Measurements from ENCODE around the gene C10orf143.

C10orf143 gene

DNA sequence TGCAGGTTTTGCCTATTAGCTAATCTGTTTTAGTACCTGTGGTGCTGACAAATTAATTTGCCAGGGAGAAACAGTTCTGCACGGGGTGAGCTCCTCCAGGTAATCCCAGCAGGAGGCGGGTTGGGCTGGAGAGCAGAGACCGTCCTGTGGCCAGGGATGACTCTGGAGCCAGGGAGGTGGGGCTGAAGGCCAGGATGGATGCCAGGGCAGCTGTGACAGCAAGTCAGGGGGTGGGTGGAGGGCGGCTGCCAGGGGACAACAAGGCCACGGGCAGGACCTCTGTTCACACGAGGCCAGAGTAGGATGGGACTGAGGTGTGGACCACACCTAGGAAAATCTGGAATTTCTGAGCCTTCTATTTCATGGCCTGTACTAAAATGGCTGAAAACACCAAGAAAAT lies 48.9 kb downstream of the C10orf143 start:
- TF ChIP-seq, protein P1, sequence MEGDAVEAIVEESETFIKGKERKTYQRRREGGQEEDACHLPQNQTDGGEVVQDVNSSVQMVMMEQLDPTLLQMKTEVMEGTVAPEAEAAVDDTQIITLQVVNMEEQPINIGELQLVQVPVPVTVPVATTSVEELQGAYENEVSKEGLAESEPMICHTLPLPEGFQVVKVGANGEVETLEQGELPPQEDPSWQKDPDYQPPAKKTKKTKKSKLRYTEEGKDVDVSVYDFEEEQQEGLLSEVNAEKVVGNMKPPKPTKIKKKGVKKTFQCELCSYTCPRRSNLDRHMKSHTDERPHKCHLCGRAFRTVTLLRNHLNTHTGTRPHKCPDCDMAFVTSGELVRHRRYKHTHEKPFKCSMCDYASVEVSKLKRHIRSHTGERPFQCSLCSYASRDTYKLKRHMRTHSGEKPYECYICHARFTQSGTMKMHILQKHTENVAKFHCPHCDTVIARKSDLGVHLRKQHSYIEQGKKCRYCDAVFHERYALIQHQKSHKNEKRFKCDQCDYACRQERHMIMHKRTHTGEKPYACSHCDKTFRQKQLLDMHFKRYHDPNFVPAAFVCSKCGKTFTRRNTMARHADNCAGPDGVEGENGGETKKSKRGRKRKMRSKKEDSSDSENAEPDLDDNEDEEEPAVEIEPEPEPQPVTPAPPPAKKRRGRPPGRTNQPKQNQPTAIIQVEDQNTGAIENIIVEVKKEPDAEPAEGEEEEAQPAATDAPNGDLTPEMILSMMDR (IDR thresholded peaks at IDR 0.05; ENCODE audit: control insufficient read depth, insufficient read depth, low read depth, low read length, missing control alignments): no peak
- no peak for DNase-seq (ENCODE audit: low read depth)
- H3K4me3 ChIP-seq (ENCODE audit: control insufficient read depth, low read depth, low read length): no peak overlapping the region

DNA sequence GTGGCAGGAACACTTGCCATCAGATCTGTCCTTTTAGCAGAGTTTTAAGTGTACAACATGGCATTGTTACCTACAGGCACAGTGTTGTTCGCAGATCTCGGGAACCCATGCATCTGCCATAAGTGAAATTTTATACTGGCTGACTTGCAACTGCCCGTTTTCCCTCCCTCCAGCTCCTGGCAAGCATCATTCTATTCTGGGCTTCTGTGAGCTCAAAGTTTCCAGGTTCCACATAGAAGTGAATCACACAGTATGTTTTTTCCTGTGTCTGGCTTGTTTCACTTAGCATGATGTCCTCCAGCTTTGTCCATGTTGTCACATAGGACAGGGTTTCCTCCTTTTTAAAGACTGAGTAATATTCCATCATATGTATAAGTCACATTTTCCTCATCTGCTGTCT lies 56.6 kb downstream of the C10orf143 start:
- TF ChIP-seq, protein P1 (IDR thresholded peaks at IDR 0.05; ENCODE audit: control insufficient read depth, insufficient read depth, low read depth, low read length, missing control alignments): no peak
- no peak overlapping the region for H3K4me3 ChIP-seq (ENCODE audit: control insufficient read depth, low read depth, low read length)
- DNase-seq (ENCODE audit: low read depth): no peak

DNA sequence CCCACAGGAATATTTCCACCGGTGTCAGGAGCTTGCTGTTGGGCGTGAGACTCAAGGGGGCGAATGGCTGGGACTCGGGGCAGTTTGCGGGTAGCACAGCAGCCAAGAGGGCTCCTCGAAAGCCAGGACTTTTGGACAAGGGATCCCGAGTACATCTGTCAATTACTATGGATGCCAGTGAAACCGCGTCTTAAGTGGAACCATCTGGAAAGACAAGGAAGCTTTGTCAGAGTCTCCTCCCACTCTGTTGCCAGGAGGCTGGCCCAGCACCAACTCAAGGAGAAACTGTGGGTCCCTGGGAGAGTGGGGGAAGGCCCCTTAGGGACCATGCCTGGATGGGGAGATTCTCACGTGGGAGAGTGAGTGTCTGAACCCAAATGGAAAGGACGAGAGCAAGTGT lies 57.1 kb downstream of the C10orf143 start:
- no peak overlapping the region for H3K4me3 ChIP-seq (ENCODE audit: control insufficient read depth, low read depth, low read length)
- DNase-seq (ENCODE audit: low read depth): no peak
- TF ChIP-seq, protein P1 (IDR thresholded peaks at IDR 0.05; ENCODE audit: control insufficient read depth, insufficient read depth, low read depth, low read length, missing control alignments): no peak

DNA sequence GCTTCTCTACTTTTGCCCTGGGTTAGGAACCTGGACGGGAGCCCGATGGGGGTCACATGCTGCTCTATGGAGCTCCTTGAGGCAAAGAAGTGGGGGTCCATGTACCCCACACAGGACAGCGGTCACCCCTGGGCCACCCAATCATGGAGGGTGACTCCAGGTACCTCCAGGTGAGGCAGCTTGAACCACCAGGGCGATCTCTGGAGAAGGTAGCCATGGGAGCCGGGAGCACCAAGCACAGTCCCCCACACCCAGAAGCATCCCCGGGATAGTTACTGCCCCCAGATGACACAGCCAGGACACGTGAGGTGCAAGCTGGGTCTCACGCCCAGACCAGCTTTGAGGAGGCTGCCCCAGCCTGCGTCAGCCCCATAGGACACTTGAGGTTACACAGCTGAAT lies 58.4 kb downstream of the C10orf143 start:
- DNase-seq (ENCODE audit: low read depth): no peak
- no peak overlapping the region for H3K4me3 ChIP-seq (ENCODE audit: control insufficient read depth, low read depth, low read length)
- TF ChIP-seq, protein P1 (IDR thresholded peaks at IDR 0.05; ENCODE audit: control insufficient read depth, insufficient read depth, low read depth, low read length, missing control alignments): no peak

DNA sequence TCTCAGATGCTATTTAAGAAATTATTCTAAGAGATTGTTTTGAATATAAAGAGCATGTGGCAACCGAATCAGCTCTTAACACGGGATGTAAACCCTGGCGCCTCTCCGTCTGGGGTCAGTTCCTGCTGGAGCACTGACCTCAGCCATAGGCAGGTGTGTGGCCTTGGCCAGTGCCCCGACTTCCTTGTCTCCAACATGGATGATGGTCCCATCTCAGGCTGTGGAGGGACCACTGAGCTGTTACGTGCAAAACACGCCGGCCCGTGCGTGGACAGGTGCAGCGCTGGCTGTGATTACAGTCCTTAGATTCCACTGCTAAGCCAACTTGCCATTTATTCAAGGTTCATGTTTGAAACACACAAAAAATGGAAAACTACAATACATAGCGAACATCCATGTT lies 59.9 kb downstream of the C10orf143 start:
- TF ChIP-seq, protein P1 (IDR thresholded peaks at IDR 0.05; ENCODE audit: control insufficient read depth, insufficient read depth, low read depth, low read length, missing control alignments): no peak
- no peak for DNase-seq (ENCODE audit: low read depth)
- H3K4me3 ChIP-seq (ENCODE audit: control insufficient read depth, low read depth, low read length): no peak overlapping the region

DNA sequence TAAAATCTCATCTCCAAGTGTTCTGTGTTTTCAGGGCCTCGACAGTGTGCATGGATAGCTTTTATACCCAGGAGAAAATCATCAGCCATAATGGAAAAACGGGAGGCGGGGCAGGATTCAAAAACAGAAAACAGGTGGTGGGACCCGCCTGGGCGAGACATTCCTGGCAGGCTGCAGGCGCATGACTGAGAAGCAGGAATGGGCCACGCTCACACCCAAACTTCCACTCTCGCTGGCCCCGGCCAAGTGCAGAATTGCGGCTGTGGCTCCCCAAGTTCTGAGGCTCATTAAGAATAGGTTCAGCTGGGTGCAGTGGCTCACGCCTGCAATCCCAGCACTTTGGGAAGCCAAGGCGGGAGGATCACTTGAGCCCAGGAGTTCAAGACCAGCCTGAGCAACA lies 60.6 kb downstream of the C10orf143 start:
- TF ChIP-seq, protein P1 (IDR thresholded peaks at IDR 0.05; ENCODE audit: control insufficient read depth, insufficient read depth, low read depth, low read length, missing control alignments): no peak
- H3K4me3 ChIP-seq (ENCODE audit: control insufficient read depth, low read depth, low read length): no peak overlapping the region
- no peak for DNase-seq (ENCODE audit: low read depth)

DNA sequence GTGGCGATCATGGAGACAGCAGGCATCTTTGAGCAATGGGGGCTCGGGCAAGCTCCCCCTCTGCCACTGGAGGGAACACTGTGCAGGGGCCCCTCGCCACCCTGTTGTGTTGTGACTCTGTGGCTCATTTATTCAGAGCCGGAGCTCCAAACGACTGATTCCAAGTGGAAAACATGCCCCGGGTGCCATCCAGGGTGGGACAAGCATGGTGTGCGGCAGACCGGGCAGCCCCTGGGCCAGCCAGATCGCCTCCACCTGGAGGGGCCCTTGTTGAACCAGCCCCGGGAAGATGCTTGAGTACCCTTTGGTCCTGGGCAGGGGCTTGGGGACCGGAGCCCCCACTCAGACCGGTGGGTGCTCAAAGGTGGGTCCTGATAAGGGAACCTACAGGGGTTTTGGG lies 61.4 kb downstream of the C10orf143 start:
- no peak overlapping the region for H3K4me3 ChIP-seq (ENCODE audit: control insufficient read depth, low read depth, low read length)
- TF ChIP-seq, protein P1 (IDR thresholded peaks at IDR 0.05; ENCODE audit: control insufficient read depth, insufficient read depth, low read depth, low read length, missing control alignments): no peak
- no peak for DNase-seq (ENCODE audit: low read depth)

All from AG09309 (cell line).